ENCODE measurements around the gene MGRN1.

- no peak for TF ChIP-seq CTCF (IDR thresholded peaks at IDR 0.05; ENCODE audit: extremely low read depth in 1 of 2, insufficient read depth in 1 of 2, low read depth in 1 of 2, low read length in 2 of 2)
- TF ChIP-seq POLR2AphosphoS5 (IDR thresholded peaks at IDR 0.05; ENCODE audit: insufficient read depth, low read depth, low read length), result peak; percentile 82
- TF ChIP-seq POLR2A (IDR thresholded peaks at IDR 0.05; ENCODE audit: low read depth, low read length), result peak; percentile 96
- TF ChIP-seq EZH2 (IDR thresholded peaks at IDR 0.05; ENCODE audit: borderline replicate concordance, low read depth, low read length, severe bottlenecking), result no peak
- TF ChIP-seq MYC (IDR thresholded peaks at IDR 0.05; ENCODE audit: low read depth, low read length), result no peak
- TF ChIP-seq MAX (IDR thresholded peaks at IDR 0.05; ENCODE audit: insufficient read depth, insufficient read length), result no peak
Measured at GRCh38 chr16:4624827-4625559, 367 bp downstream of the MGRN1 start.

Data from endothelial cell of umbilical vein (primary cell).